HepG2 (cell line): Measurements from ENCODE around the gene STX10. TPM values are rescaled to one million over a fixed set of nuclear protein-coding genes. Genes with fewer than 3 reads are reported as not detected.

Experiments
- ATAC-seq: fragments of 200-7000 bp; cut with Tn5 transposase; 3 replicates; pipeline ENCODE4 v1.9.1; 2020; ENCODE audit warnings: mild to moderate bottlenecking, moderate library complexity
- BruUV-seq: library from RNA; stranded (reverse); fragments of 400-500 nt; replicated peaks from 2 replicates; lab custom pipeline; 2021; lab: Mats Ljungman, UMichigan
- CTCF ChIA-PET: fragments of 300-600 bp; formaldehyde crosslinking; extraction: SDS; loops from one replicate; lab custom pipeline; 2021; ENCODE audit warnings: low total read pairs, inconsistent platforms, low intra/inter-chr PET ratio; lab: Yijun Ruan, JAX
- POLR2A ChIA-PET: fragments of 350-600 bp; sonication (Branson Sonifier 250); formaldehyde crosslinking; loops from one replicate; lab custom pipeline; 2020; ENCODE audit warnings: antibody characterized with exemption, inconsistent platforms; lab: Yijun Ruan, JAX
- DNase-seq: peaks from one replicate; pipeline ENCODE4 v3.0.0-alpha.2; 2015; ENCODE audit warnings: low spot score
- FAIRE-seq: peaks from 3 replicates; lab custom pipeline; 2011; peaks lifted over from hg19 to GRCh38; lab: Jason Lieb, UNC
- H2AFZ ChIP-seq: one replicate; pipeline ENCODE4 v1.6.1; 2011; ENCODE audit warnings: low read length, inconsistent platforms
- H3K27ac ChIP-seq: fragments of 300-600 bp; 3 replicates; pipeline ENCODE4 v1.8.0; 2011; ENCODE audit warnings: mixed run types, mild to moderate bottlenecking, mixed read lengths, low read length, inconsistent platforms; ENCODE audit not compliant: insufficient read depth; ENCODE audit errors: extremely low read length
- H3K27me3 ChIP-seq, 2 experiments: fragments of 200-600 bp in 1 of 2; 2 replicates in 1 of 2; 3 replicates in 1 of 2; pipeline versions ENCODE4 v1.6.0 to v1.8.0; 2011; ENCODE audit warnings: low read length in 2 of 2, mild to moderate bottlenecking in 2 of 2, moderate library complexity in 2 of 2, inconsistent platforms in 1 of 2; ENCODE audit not compliant: insufficient read depth in 2 of 2, control insufficient read depth in 1 of 2
- H3K36me3 ChIP-seq, 2 experiments: fragments of 200-600 bp in 1 of 2; replicated peaks in 1 of 2; 2 replicates in 1 of 2; 3 replicates in 1 of 2; pipeline versions ENCODE4 v1.5.1 to v1.8.0; 2011; ENCODE audit warnings: low read length in 2 of 2, inconsistent platforms in 1 of 2; ENCODE audit not compliant: insufficient read depth in 2 of 2, control insufficient read depth in 1 of 2
- H3K4me1 ChIP-seq: 2 replicates; pipeline ENCODE4 v1.5.1; 2012; ENCODE audit warnings: low read length, inconsistent platforms; ENCODE audit not compliant: insufficient read depth
- H3K4me2 ChIP-seq: 2 replicates; pipeline ENCODE4 v1.6.0; 2011; ENCODE audit warnings: low read depth, low read length, inconsistent platforms
- H3K4me3 ChIP-seq, 3 experiments: fragments of 200-600 bp in 1 of 3; sonication (generic), shearing (Covaris generic) in 1 of 3; replicated peaks in 1 of 3; 2 replicates each; pipeline ENCODE4 v1.5.1; 2011 to 2016; ENCODE audit warnings: low read length in 3 of 3, inconsistent platforms in 2 of 3, low read depth in 2 of 3, mild to moderate bottlenecking in 2 of 3, control low read depth in 1 of 3, mixed read lengths in 1 of 3; ENCODE audit not compliant: insufficient read depth in 1 of 3
- H3K79me2 ChIP-seq: one replicate; pipeline ENCODE4 v1.6.1; 2011; ENCODE audit warnings: low read length, inconsistent platforms; ENCODE audit not compliant: insufficient read depth
- H3K9ac ChIP-seq: 2 replicates; pipeline ENCODE4 v1.6.0; 2011; ENCODE audit warnings: mild to moderate bottlenecking, low read depth, low read length, inconsistent platforms; ENCODE audit not compliant: insufficient read depth
- H3K9me3 ChIP-seq: 2 replicates; pipeline ENCODE4 v1.5.1; 2012; ENCODE audit warnings: mild to moderate bottlenecking, low read length
- H4K20me1 ChIP-seq: 2 replicates; pipeline ENCODE4 v1.6.0; 2011; ENCODE audit warnings: inconsistent platforms, mild to moderate bottlenecking, low read length, moderate library complexity; ENCODE audit not compliant: insufficient read depth
- FOSL2 ChIP-seq: sonication (generic); formaldehyde crosslinking; IDR thresholded peaks from 2 replicates; pipeline ENCODE4 v1.4.0; 2020; ENCODE audit warnings: missing genetic modification reagents
- SAP130 ChIP-seq: IDR thresholded peaks from 2 replicates; pipeline ENCODE4 v1.6.1; 2016; ENCODE audit warnings: low read depth
- ZNF275 ChIP-seq: sonication (generic); formaldehyde crosslinking; IDR thresholded peaks from 2 replicates; pipeline ENCODE4 v1.8.0; 2022; ENCODE audit warnings: missing genetic modification reagents, mild to moderate bottlenecking, inconsistent platforms, borderline replicate concordance
- WGBS: methylation state at CpG from one replicate; pipeline ENCODE4 v1.1.6; 2017; ENCODE audit warnings: low lambda C conversion rate; 5-methylcytosine and 5-hydroxymethylcytosine counted together
- in situ Hi-C: cut with HindIII; loops from 2 replicates; pipeline ENCODE4 v1.10.0; 2017; ENCODE audit warnings: low pct_unique_long_range_greater_than_20kb; ENCODE audit not compliant: extremely low pct_ligation_motif_present
- intact Hi-C: fragments of 100-400 bp; cut with micrococcal nuclease; formaldehyde crosslinking; loops from one replicate; pipeline ENCODE4 v1.10.0; 2022; ENCODE audit not compliant: unreplicated experiment
- polyA plus RNA-seq, 8 experiments: library from polyadenylated mRNA; depleted of rRNA in 3 of 8; stranded (reverse) in 7 of 8; unstranded in 1 of 8; fragments of >200 nt; fragmentation: Illumina TruSeq in 4 of 8; extraction: Trizol in 4 of 8; gene quantifications; 2 replicates each; pipeline versions ENCODE4 v1.2.1 to v1.2.3, GENCODE V29; 2011 to 2016; ENCODE audit warnings: low read depth in 4 of 8, missing spikeins in 1 of 8, mixed read lengths in 1 of 8; ENCODE audit not compliant: insufficient read depth in 1 of 8
- total RNA-seq, 5 experiments: library from RNA; depleted of rRNA; stranded (reverse); fragments of >200 nt; fragmentation: Illumina TruSeq; extraction: Trizol; gene quantifications; 2 replicates each; pipeline ENCODE4 v1.2.3, GENCODE V29; 2016; ENCODE audit warnings: low read depth in 1 of 5
- TF ChIP-seq, protein P1 (sequence below): sonication (generic); formaldehyde crosslinking; IDR thresholded peaks from 2 replicates; pipeline ENCODE4 v1.5.1; 2020; ENCODE audit warnings: mild to moderate bottlenecking, missing genetic modification reagents, moderate library complexity

STX10 gene
- total and polyA plus RNA-seq, 2 of the 13 experiments (the other 11 are each of a cell fraction or from before 2014, with no cell fraction given): 47.9 to 66.4 TPM

- ChIA-PET POLR2A (interaction anchor here (0.6 to 10.2 kb wide), 6 partner anchors 13 to 22 kb away, joined by 3 to 108 read pairs (median 6); partner anchors contain the start of genes IER2 and STX10), CTCF (no interaction called here)
- Histone ChIP-seq H3K9me3 (no peaks in the 10 kb centered on the region), H3K4me2 (0 out of 2 replicates have a peak overlapping the region, but pooled peaks have one; percentile 12), H3K4me1 (peaks cover 57% of the 10 kb centered on the region), H3K79me2 (no peaks in the 10 kb centered on the region), H2AFZ (no peak overlapping the region), H3K9ac (no peak overlapping the region), H3K4me3 (no peak overlapping the region), H3K27me3 (no peaks in the 10 kb centered on the region), H3K27ac (peak overlapping the region; percentile 43), H4K20me1 (no peaks in the 10 kb centered on the region), H3K36me3 (no peaks in the 10 kb centered on the region)
- 59% methylated on average over 2 of the region's 5 CpGs for WGBS
- intact Hi-C loops: no loop called here
- ATAC-seq (no peak), FAIRE-seq (no peak), DNase-seq (no peak)
- in situ Hi-C loops: no loop called here
- BruUV-seq: no TSS peak
- TF ChIP-seq ZNF275 (CRISPR knock-in tag) (no peak), FOSL2 (peak; percentile 60), SAP130 (0 out of 2 replicates have a peak, but pooled peaks have one; percentile 25)
- TF ChIP-seq, protein P1, sequence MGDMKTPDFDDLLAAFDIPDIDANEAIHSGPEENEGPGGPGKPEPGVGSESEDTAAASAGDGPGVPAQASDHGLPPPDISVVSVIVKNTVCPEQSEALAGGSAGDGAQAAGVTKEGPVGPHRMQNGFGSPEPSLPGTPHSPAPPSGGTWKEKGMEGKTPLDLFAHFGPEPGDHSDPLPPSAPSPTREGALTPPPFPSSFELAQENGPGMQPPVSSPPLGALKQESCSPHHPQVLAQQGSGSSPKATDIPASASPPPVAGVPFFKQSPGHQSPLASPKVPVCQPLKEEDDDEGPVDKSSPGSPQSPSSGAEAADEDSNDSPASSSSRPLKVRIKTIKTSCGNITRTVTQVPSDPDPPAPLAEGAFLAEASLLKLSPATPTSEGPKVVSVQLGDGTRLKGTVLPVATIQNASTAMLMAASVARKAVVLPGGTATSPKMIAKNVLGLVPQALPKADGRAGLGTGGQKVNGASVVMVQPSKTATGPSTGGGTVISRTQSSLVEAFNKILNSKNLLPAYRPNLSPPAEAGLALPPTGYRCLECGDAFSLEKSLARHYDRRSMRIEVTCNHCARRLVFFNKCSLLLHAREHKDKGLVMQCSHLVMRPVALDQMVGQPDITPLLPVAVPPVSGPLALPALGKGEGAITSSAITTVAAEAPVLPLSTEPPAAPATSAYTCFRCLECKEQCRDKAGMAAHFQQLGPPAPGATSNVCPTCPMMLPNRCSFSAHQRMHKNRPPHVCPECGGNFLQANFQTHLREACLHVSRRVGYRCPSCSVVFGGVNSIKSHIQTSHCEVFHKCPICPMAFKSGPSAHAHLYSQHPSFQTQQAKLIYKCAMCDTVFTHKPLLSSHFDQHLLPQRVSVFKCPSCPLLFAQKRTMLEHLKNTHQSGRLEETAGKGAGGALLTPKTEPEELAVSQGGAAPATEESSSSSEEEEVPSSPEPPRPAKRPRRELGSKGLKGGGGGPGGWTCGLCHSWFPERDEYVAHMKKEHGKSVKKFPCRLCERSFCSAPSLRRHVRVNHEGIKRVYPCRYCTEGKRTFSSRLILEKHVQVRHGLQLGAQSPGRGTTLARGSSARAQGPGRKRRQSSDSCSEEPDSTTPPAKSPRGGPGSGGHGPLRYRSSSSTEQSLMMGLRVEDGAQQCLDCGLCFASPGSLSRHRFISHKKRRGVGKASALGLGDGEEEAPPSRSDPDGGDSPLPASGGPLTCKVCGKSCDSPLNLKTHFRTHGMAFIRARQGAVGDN: peak; percentile 46
Observed at GRCh38 chr19:13169769-13170168, 19.6 kb upstream of the STX10 start.
